ENCODE data around the gene FABP1. TPM values are rescaled to one million over a fixed set of nuclear protein-coding genes. Genes with fewer than 3 reads are reported as not detected.

Gene FABP1
- total RNA-seq, 6 donors from 2014 or later = 0.67 to 1.0 TPM; not detected in 4

GRCh38 chr2:88081924-88082608 lies 45.8 kb downstream of the FABP1 start:
- TF ChIP-seq EP300 (IDR thresholded peaks at IDR 0.05) (no peak), CTCF (IDR thresholded peaks at IDR 0.05) (no peak), POLR2AphosphoS5 (IDR thresholded peaks at IDR 0.05) (no peak), POLR2A (IDR thresholded peaks at IDR 0.05) (no peak)
- no peak overlapping the region for H3K27ac ChIP-seq
- H3K36me3 ChIP-seq = no peaks in the 10 kb centered on the region
- H3K9me3 ChIP-seq = no peaks in the 10 kb centered on the region
- peaks cover 0 to 4% (median 0%) of the 10 kb centered on the region in 4 donors for H3K4me1 ChIP-seq
- ATAC-seq (ENCODE audit: low FRiP score in 2 of 2) (peak in 1 of 2 donors; percentile 16), DNase-seq (no peak)
- WGBS, 2 donors = 70 to 83% methylated on average over 4 of the region's 4 CpGs
- H3K27me3 ChIP-seq = no peaks in the 10 kb centered on the region
- no peak overlapping the region for H3K4me3 ChIP-seq

- DNase-seq (no peak), ATAC-seq (ENCODE audit: low FRiP score in 2 of 2) (no peak)
- Histone ChIP-seq H3K4me3 (no peak overlapping the region), H3K4me1 (peaks cover 0 to 4% (median 0%) of the 10 kb centered on the region in 4 donors), H3K27me3 (no peaks in the 10 kb centered on the region), H3K27ac (no peak overlapping the region), H3K9me3 (no peaks in the 10 kb centered on the region), H3K36me3 (no peaks in the 10 kb centered on the region)
- no peak for TF ChIP-seq CTCF (IDR thresholded peaks at IDR 0.05)
- TF ChIP-seq POLR2AphosphoS5 (IDR thresholded peaks at IDR 0.05) = no peak
- TF ChIP-seq POLR2A (IDR thresholded peaks at IDR 0.05) = no peak
- no peak for TF ChIP-seq EP300 (IDR thresholded peaks at IDR 0.05)
- whole genome bisulfite sequencing, 2 donors = 77 to 87% methylated on average over 2 of the region's 2 CpGs
Observed at GRCh38 chr2:88080545-88080944, 47.3 kb downstream of the FABP1 start.

GRCh38 chr2:88078643-88079172 lies 49.2 kb downstream of the FABP1 start:
- Histone ChIP-seq H3K36me3 (no peaks in the 10 kb centered on the region), H3K4me3 (no peak overlapping the region), H3K9me3 (no peaks in the 10 kb centered on the region), H3K4me1 (peaks cover 0 to 8% (median 3%) of the 10 kb centered on the region in 4 donors), H3K27me3 (no peaks in the 10 kb centered on the region), H3K27ac (no peak overlapping the region)
- no peak for DNase-seq
- TF ChIP-seq POLR2AphosphoS5 (IDR thresholded peaks at IDR 0.05) (no peak), EP300 (IDR thresholded peaks at IDR 0.05) (no peak), POLR2A (IDR thresholded peaks at IDR 0.05) (no peak), CTCF (IDR thresholded peaks at IDR 0.05) (no peak)
- no peak for ATAC-seq (ENCODE audit: low FRiP score in 2 of 2)
- 49 to 50% methylated on average over 3 of the region's 3 CpGs for WGBS, 2 donors

- no peaks in the 10 kb centered on the region for H3K27me3 ChIP-seq
- DNase-seq (peak in 1 of 2 donors; percentile 20), ATAC-seq (ENCODE audit: low FRiP score in 2 of 2) (peak in 1 of 2 donors; percentile 19)
- 87 to 90% methylated on average over 8 of the region's 8 CpGs for WGBS, 2 donors
- no peak overlapping the region for H3K27ac ChIP-seq
- no peaks in the 10 kb centered on the region for H3K36me3 ChIP-seq
- H3K4me1 ChIP-seq = peaks cover 0 to 8% (median 3%) of the 10 kb centered on the region in 4 donors
- no peak for TF ChIP-seq POLR2AphosphoS5 (IDR thresholded peaks at IDR 0.05)
- TF ChIP-seq EP300 (IDR thresholded peaks at IDR 0.05) = no peak
- TF ChIP-seq CTCF (IDR thresholded peaks at IDR 0.05) = no peak
- no peak for TF ChIP-seq POLR2A (IDR thresholded peaks at IDR 0.05)
- no peaks in the 10 kb centered on the region for H3K9me3 ChIP-seq
- H3K4me3 ChIP-seq = no peak overlapping the region
Observed at GRCh38 chr2:88077080-88077479, 50.8 kb downstream of the FABP1 start.

All from upper lobe of left lung (tissue), 6 donors.